Esophagus squamous epithelium (tissue), 5 donors: ENCODE measurements around the gene TUT1. TPM values are rescaled to one million over a fixed set of nuclear protein-coding genes. Genes with fewer than 3 reads are reported as not detected.
A peak's percentile ranks its signal among the peaks of the same experiment; 100 is the strongest.
"Not testable (repeated sequence)": the region's sequence is repeated elsewhere in the genome, so short reads cannot be mapped to it uniquely, and the experiment has no call there.

Source experiments
- DNase-seq: peaks from one replicate; lab custom pipeline; 2025; lab: John Stamatoyannopoulos, UW
- H3K27ac ChIP-seq, 4 donors: fragments of 200-600 bp; sonication (generic); one replicate each; pipeline ENCODE4 v1.5.1; 2016 to 2019; ENCODE audit warnings: mild to moderate bottlenecking in 1 of 4
- H3K27me3 ChIP-seq, 4 donors: fragments of 200-600 bp; sonication (generic); 1 replicate in 3 of 4; 2 replicates in 1 of 4; pipeline versions ENCODE4 v1.5.1 to v1.6.0; 2017 to 2021; ENCODE audit warnings: antibody characterized with exemption in 1 of 4
- H3K36me3 ChIP-seq, 3 donors: fragments of 200-600 bp; sonication (generic); one replicate each; pipeline ENCODE4 v1.5.1; 2016 to 2019
- H3K4me1 ChIP-seq, 3 donors: fragments of 200-600 bp; sonication (generic); one replicate each; pipeline ENCODE4 v1.5.1; 2017 to 2019
- H3K4me3 ChIP-seq, 4 donors: fragments of 200-600 bp; sonication (generic); 1 replicate in 3 of 4; 2 replicates in 1 of 4; pipeline ENCODE4 v1.5.1; 2016 to 2019; ENCODE audit warnings: mild to moderate bottlenecking in 2 of 4, moderate library complexity in 1 of 4
- H3K9me3 ChIP-seq, 3 donors: fragments of 200-600 bp; sonication (generic); one replicate each; pipeline ENCODE4 v1.5.1; 2016 to 2019
- POLR2A ChIP-seq, 4 donors: fragments of 450-650 bp; IDR thresholded peaks; one replicate each; pipeline ENCODE4 v1.6.1; 2017; ENCODE audit warnings: antibody characterized with exemption in 4 of 4, mild to moderate bottlenecking in 4 of 4, moderate library complexity in 3 of 4
- WGBS, 2 donors: methylation state at CpG; one replicate each; pipeline ENCODE4 v1.1.5; 2018; 5-methylcytosine and 5-hydroxymethylcytosine counted together
- intact Hi-C: fragments of 100-400 bp; cut with DNase I; formaldehyde crosslinking; loops from one replicate; pipeline ENCODE4 v1.15.0; 2022
- total RNA-seq, 4 donors: library from RNA; depleted of rRNA; stranded (reverse); fragments of >200 nt; gene quantifications; one replicate each; pipeline ENCODE4 v1.1.0, GENCODE V29; 2016
- TF ChIP-seq, protein P1 (sequence below), 6 experiments: fragments of 450-650 bp in 4 of 6; fragments of 200-600 bp in 2 of 6; sonication (generic) in 2 of 6; IDR thresholded peaks; one replicate each; pipeline ENCODE4 v1.5.1; 2016 to 2019; ENCODE audit warnings: antibody characterized with exemption in 6 of 6, mild to moderate bottlenecking in 4 of 6, moderate library complexity in 4 of 6
- donor health status: DM: yes; HTN: yes; CAD: no.

Gene TUT1
- total RNA-seq, 4 donors from 2014 or later, result 5.0 to 12.7 (median 8.0) TPM

DNA sequence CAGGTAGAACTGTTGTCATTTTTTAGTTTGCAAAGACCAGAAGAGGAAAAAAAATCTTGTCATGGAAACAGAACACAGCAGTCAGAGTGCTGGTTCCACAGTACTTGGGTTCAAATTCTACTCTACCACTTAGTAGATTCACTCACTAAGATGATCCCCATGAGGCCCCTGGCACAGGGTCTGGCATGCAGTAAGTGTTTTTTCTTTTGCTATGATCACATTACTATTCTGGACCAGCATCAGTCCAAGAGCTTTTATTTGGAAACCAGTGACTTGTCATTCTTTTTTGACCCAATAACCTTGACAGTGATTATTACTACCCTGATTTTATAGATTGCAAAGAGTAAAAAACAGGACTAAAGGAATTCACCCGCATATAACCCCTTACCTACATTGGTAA lies 21.7 kb downstream of the TUT1 start:
- TF ChIP-seq, protein P1, sequence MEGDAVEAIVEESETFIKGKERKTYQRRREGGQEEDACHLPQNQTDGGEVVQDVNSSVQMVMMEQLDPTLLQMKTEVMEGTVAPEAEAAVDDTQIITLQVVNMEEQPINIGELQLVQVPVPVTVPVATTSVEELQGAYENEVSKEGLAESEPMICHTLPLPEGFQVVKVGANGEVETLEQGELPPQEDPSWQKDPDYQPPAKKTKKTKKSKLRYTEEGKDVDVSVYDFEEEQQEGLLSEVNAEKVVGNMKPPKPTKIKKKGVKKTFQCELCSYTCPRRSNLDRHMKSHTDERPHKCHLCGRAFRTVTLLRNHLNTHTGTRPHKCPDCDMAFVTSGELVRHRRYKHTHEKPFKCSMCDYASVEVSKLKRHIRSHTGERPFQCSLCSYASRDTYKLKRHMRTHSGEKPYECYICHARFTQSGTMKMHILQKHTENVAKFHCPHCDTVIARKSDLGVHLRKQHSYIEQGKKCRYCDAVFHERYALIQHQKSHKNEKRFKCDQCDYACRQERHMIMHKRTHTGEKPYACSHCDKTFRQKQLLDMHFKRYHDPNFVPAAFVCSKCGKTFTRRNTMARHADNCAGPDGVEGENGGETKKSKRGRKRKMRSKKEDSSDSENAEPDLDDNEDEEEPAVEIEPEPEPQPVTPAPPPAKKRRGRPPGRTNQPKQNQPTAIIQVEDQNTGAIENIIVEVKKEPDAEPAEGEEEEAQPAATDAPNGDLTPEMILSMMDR (IDR thresholded peaks at IDR 0.05), result no peak
- TF ChIP-seq POLR2A (IDR thresholded peaks at IDR 0.05), result no peak
- peak overlapping the region in 1 of 4 donors; percentile 9 for H3K27ac ChIP-seq
- intact Hi-C loops, result no loop called here
- 50 to 74% methylated on average over 1 of the region's 1 CpG for WGBS, 2 donors
- H3K27me3 ChIP-seq, result no peaks in the 10 kb centered on the region
- peaks cover 0 to 81% (median 47%) of the 10 kb centered on the region in 3 donors for H3K36me3 ChIP-seq
- H3K4me1 ChIP-seq, result peaks cover 4 to 56% (median 18%) of the 10 kb centered on the region in 3 donors
- H3K9me3 ChIP-seq, result no peaks in the 10 kb centered on the region
- DNase-seq, result no peak
- no peak overlapping the region for H3K4me3 ChIP-seq

DNA sequence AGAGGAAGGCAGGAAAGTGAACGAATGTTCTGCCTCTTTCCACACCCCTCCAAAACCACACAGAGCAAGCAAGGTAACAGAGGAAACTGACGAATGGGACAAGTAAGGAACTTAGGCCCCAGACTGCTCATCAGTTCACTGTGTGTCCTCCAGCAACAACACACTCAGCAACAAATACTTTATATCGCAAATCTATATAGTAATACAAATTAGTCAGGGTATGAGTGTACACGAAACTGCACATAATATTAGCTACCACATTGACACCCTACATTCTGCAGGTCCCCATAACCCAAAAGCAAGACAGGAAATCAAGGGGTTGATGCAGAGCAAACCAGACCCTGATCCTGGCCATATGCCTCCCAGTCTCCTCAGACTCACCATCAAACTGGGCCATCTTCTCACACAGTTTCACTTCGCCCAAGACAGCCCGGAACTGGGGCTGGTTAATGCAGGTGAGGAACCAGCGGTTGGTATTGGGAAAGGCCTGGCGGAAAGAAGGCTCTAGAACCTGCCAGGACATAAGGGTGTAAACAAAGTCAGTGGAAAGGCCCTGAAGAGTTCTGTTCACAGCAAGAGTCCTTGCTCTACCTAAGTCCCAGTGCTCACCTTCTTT lies 24.2 kb downstream of the TUT1 start:
- 72 to 76% methylated on average over 8 of the region's 8 CpGs for WGBS, 2 donors
- Histone ChIP-seq H3K4me1 (peaks cover 0 to 54% (median 8%) of the 10 kb centered on the region in 3 donors), H3K9me3 (no peaks in the 10 kb centered on the region), H3K4me3 (no peak overlapping the region), H3K27ac (peak overlapping the region in 1 of 4 donors; percentile 16), H3K36me3 (peaks cover 10 to 100% (median 60%) of the 10 kb centered on the region in 3 donors), H3K27me3 (no peaks in the 10 kb centered on the region)
- intact Hi-C loops, result no loop called here
- no peak for DNase-seq
- no peak for TF ChIP-seq POLR2A (IDR thresholded peaks at IDR 0.05)
- TF ChIP-seq, protein P1 (IDR thresholded peaks at IDR 0.05), result no peak

- H3K9me3 ChIP-seq, result no peaks in the 10 kb centered on the region
- H3K27ac ChIP-seq, result peak overlapping the region in 2 of 4 donors; percentile 7 to 36
- no peak overlapping the region for H3K4me3 ChIP-seq
- peaks cover 10 to 98% (median 51%) of the 10 kb centered on the region in 3 donors for H3K36me3 ChIP-seq
- H3K27me3 ChIP-seq, result no peaks in the 10 kb centered on the region
- H3K4me1 ChIP-seq, result peaks cover under 1 to 54% (median 9%) of the 10 kb centered on the region in 3 donors
- WGBS, 2 donors, result 90 to 91% methylated on average over 8 of the region's 8 CpGs
- TF ChIP-seq POLR2A (IDR thresholded peaks at IDR 0.05), result no peak
- TF ChIP-seq, protein P1 (IDR thresholded peaks at IDR 0.05), result no peak
- intact Hi-C loops, result no loop called here
- DNase-seq, result no peak
Measured at GRCh38 chr11:62566247-62566646, 25.1 kb downstream of the TUT1 start.

- no peak overlapping the region for H3K27ac ChIP-seq
- no peaks in the 10 kb centered on the region for H3K9me3 ChIP-seq
- no peaks in the 10 kb centered on the region for H3K27me3 ChIP-seq
- H3K36me3 ChIP-seq, result peaks cover 10 to 89% (median 44%) of the 10 kb centered on the region in 3 donors
- WGBS, 2 donors, result 64 to 72% methylated on average over 5 of the region's 5 CpGs
- DNase-seq, result no peak
- intact Hi-C loops, result no loop called here
- H3K4me3 ChIP-seq, result no peak overlapping the region
- no peak for TF ChIP-seq POLR2A (IDR thresholded peaks at IDR 0.05)
- TF ChIP-seq, protein P1 (IDR thresholded peaks at IDR 0.05), result no peak
- peaks cover 9 to 54% (median 17%) of the 10 kb centered on the region in 3 donors for H3K4me1 ChIP-seq
Measured at GRCh38 chr11:62565100-62565802, 26.1 kb downstream of the TUT1 start.

DNA sequence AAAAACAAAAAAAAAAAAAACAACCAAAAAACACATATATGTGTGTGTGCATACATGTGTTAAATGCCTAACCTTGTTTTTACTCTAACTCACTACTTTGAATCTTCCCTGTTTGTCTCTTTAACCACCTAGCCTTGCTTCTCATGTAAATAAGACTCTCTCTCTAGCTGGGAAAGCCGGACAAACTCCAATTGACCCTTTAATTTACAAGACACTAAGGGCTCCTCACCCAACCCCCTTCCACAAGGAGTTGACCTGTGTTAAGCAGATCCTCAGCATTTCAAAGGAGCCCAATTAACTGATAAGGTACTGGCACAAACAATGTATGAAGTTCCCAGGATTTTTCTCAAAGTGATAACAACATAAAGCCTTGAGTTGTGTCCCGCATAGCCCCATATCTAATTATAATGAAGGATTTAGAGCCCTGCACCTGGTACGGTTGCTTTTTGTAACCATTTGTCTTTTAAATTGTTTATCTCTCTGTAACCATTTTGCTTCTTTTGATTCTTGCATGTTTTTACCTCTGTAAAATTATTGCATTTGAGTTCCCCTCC lies 29.6 kb downstream of the TUT1 start:
- intact Hi-C loops, H3K27me3 ChIP-seq, H3K9me3 ChIP-seq, DNase-seq, H3K4me3 ChIP-seq: not testable (repeated sequence)
- H3K4me1 ChIP-seq, result peaks cover 24 to 76% (median 50%) of the 10 kb centered on the region in 3 donors
- peaks cover 21 to 82% (median 25%) of the 10 kb centered on the region in 3 donors for H3K36me3 ChIP-seq
- 69% methylated on average over 3 of the region's 3 CpGs for WGBS, 2 donors
- H3K27ac ChIP-seq, result peak overlapping the region; percentile 58 to 95 (median 90)
